Activated CD8-positive, alpha-beta memory T cell treated with anti-CD3 and anti-CD28 coated beads for 48 hours (primary cell): ENCODE results near the gene METTL24.

Source experiments
- DNase-seq, 3 experiments: peaks; one replicate each; pipeline ENCODE4 v3.0.0-alpha.2; 2020; ENCODE audit warnings: low read depth in 2 of 3, low spot score in 2 of 3

METTL24 gene

DNA sequence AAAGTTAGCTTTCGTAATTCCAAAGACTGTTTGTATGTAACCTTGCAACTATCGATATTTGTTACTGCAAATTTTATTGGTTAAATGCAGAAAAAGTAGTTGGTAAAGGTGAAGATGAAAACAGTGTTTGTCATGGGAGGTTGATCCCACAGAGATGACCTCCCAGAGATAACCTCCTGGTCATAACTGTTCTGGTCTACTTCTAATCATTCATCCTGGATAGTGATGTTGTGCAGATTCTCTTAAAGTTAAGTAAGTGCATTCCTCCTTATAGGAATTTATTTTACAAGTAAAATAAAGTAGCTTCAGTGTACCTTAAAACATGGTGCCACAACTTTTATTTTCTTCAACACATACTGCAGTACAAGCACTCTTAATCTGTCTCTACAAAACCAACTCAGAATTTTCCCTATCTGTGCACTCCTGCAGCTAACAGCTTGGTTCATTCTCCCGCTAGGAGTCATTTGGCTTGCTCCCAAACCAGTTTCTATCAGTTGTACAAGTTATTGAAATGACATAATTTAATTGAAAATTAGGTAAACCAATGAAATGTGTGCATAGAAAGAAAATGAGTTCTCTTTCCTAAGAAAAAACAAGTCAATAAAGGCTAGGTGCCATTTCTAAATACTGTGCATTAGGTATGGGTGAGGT lies 19.2 kb downstream of the METTL24 start:
- no peak for DNase-seq

DNA sequence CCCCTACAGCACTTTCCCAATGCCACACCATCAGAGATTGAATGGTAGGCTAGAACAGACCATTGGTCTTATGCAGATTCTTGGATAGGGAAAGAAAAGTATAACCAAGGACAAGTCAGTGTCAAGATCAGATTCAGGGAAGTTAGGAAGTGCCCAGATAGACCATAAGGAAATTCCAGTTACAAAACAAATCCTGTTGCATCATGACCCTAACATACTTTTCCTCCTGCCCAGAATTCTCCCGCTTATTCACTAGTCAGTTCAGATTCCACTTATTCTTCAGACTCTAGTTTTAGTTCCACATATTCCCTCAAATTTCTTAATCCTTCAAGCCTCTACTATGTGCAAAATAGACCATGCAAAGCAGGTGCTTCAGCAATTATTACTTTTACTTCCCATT lies 20.7 kb downstream of the METTL24 start:
- no peak for DNase-seq

GRCh38 chr6:110334423-110335180 lies 23.5 kb downstream of the METTL24 start:
- DNase-seq = no peak

GRCh38 chr6:110332281-110332680 lies 25.9 kb downstream of the METTL24 start:
- DNase-seq = no peak

DNA sequence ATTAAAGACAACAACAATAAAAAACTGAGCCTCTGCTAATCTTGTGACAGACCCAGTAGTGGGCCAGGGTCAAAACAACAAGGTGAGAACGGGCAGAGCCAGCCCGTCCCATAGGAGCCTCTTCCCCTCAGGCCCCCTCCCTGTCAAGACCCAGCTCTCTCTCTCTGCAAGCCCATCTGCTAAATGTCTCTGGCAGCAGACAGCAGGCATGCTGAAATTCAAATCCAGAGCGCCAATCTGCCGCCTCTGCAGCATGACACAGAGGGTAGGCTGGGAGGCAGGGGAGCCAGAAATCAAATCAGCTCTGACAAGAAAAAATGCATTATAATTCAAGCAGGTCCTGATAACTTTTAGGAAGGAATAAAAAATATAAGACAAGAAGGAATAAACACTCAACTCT lies 26.3 kb downstream of the METTL24 start:
- DNase-seq = no peak

DNA sequence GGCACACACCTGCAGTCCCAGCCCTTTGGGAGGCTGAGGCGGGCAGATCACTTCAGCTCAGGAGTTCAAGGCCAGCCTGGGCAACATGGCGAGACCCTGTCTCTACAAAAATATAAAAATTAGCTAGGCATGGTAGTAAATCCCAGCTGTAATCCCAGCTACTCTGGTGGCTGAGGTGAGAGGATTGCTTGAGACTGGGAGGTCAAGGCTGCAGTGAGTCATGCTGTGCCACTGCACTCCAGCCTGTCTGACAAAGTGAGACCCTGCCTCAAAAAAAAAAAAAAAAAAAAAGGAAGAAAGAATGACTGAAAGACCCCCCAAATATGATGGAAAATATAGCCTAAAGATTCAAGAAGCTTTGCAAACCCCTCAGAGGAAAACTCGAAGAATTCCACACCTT lies 26.8 kb downstream of the METTL24 start:
- DNase-seq = no peak

DNA sequence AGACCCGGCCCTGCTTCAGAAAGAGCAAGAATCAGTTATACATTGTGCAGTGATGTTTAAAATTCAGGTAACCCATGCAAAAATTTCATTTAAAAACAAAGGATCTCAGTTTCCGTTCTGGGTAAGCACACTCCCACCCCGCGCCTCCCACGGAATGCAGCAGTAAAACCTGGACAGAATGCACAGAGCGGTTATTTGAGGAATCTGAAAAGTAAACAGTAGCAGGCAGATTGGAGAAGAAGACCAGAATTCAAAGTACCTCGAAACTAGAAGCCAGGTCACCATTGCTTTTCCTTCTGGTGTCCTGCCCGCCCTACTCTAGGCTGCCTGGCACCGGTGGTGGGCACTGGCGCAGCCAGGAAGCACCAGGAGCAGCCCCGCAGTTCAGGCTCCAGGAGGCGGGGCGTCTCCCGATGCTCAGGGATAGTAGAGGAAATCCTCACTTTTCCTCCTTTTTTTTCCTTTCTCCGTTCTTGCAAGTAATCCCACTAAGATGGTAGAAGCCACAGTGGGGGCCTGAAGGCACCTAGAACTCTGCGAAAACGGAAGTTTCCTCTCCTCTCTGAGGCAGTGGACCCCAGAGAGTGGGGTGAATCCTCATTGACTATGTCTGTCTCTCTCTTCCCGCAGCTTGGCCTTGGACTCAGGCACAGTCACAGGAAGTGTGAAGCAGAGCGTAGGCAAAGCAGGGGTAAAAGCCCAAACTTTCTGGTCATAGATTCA lies 28.3 kb downstream of the METTL24 start:
- DNase-seq = no peak

- DNase-seq = no peak
Observed at GRCh38 chr6:110329348-110329713, 28.8 kb downstream of the METTL24 start.

- DNase-seq = no peak
Observed at GRCh38 chr6:110328259-110328658, 29.9 kb downstream of the METTL24 start.

- DNase-seq = no peak
Observed at GRCh38 chr6:110327391-110327790, 30.8 kb downstream of the METTL24 start.

DNA sequence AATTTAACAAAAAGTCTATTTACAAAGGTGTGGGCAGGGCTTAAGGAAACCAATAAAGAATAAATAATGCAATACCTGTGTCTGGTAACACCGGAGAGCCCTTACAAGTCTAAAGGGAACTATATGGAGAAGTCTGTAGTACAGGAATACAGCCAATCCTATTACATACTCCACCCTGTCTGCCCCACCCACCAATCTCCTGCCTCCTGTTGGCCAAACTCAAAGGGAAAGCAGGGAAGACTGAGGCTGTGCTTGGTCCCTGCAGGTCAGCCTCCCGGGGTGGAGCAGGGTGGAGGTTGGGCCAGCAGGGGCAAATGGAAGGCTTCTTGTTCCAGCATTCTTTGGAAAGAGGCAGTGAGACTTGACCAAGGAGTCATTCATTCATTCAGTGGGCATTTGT lies 31.5 kb downstream of the METTL24 start:
- no peak for DNase-seq

DNA sequence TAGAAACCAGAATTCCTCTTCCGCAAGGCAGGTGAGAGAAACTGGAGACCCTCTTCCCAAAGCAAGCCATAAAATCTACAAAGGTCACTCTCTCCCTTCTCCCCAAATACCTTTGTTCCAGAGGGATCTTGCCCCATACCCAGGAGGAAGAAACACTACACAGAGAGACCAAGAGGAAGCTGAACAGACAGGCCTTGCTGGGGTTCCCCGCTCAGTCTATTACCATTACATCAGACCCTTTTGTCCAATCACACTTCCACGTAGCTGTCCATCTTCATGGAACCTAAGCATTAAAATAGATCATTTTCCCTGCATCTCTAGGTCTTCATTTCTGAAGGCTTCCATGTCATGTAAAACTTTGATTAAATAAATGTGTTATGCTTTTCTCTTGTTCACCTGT lies 32.1 kb downstream of the METTL24 start:
- no peak for DNase-seq

GRCh38 chr6:110325197-110325596 lies 33.0 kb downstream of the METTL24 start:
- no peak for DNase-seq

DNA sequence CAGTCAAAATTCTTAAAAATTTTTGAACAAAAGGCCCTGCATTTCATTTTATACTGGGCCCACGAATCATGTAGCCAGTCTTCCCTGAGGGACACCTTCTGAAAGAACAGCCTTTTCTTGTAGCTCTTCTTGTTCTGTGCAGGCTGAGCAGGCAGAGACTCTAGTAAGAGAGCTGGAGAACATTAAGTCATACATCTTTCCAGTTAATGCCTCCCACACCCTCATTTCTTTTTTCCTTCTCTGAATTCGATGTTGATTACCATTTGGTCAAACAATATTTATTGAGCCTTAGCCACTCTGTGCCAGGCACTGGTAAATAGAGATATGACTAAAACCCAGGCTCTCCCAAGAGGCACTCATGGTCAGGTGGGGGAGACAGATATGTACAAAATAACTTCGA lies 33.6 kb downstream of the METTL24 start:
- DNase-seq = no peak

DNA sequence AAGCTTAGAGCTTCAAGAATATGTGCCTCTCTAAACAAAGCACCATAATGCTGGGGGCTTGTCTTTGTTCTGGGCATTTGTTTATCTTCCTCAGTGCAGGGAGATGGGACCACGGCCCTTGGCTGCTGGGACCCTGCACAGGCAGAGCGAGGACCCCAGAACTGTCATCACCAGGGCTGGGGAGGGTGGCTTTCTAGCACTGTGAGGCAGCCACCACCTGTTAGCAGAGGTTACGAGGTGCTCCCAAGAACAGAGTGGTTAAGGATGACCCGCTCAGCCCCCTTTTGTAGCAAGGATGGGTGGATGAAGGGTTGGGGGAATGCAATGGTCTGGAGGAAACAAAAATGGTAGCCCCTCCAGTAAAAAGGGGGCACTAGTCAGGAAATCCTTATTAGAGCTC lies 34.9 kb downstream of the METTL24 start:
- DNase-seq = no peak

GRCh38 chr6:110322874-110323242 lies 35.3 kb downstream of the METTL24 start:
- no peak for DNase-seq

DNA sequence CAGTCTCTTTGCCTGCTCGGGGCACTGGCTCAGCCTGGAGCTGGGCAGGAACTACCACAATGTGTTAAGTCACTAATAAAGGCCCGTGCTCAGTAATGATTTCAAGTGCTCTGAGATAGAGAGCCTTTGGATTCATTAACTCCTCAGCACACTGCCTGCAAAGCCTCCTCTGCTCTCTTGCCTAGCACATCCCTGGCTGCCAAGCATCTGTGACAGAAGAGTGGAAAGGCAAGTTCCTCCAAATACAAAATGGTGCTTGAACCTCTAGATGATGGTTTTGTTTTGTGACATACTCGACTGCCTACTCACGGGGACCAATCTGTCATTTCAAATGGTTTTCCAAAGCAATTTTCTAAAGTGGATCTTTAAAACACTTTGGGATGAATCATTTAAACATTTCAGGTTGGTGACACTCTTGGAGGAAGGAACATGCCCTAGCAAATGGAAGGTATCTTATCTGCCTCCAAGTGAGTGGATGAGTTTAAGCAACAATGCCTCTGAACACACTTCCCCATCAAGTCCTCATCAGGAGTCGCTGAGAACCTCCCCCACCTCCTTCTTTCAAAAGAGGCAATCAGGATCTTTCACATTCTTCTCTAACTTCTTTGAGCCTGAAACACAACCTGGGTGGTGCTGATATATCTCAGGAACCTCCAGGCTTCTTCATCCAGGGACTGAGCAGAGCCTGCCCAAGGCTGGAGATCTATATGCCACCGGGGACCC lies 35.8 kb downstream of the METTL24 start:
- DNase-seq = no peak

- DNase-seq = no peak
Observed at GRCh38 chr6:110320307-110320706, 37.8 kb downstream of the METTL24 start.

DNA sequence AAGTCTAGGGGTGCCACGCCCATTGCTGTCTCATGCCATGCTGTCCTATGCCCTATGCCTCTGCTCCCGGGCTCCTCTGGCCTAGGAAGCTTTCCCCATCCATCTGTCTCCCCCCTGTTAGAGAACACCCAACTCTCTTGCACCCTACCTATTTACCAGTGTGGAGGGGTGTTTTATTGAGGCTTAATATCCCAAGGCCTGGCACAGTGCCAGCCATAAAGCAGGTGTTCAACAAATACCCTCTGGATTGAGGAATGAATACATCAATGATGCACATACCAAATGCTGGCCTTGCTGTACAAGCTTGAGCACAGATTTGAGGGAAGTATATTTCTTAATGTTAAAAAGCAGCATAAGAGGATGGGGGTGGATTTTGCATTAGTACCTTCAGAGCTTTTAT lies 38.3 kb downstream of the METTL24 start:
- no peak for DNase-seq

GRCh38 chr6:110319381-110319780 lies 38.8 kb downstream of the METTL24 start:
- no peak for DNase-seq

DNA sequence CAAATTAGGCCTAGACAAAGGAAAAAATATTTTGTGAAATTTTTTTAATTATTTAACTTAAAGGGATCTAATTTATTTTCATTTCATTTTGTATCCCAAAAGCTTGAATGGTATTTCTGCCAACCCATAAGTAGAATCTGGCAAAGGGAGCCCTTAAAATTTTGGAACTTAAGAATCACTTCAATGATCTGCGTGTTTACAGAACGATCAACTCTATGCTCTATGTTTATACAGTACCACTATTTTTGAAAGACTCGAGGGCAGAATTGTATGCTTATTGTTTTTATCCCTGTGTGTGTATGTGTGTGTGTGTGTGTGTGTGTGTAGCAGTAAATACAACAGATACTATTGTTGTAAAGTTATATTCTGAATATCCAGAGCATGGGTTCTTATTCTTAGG lies 39.2 kb downstream of the METTL24 start:
- DNase-seq = no peak

GRCh38 chr6:110317646-110318045 lies 40.5 kb downstream of the METTL24 start:
- no peak for DNase-seq
